ENCODE measurements around the gene OR5K4. TPM values are rescaled to one million over a fixed set of nuclear protein-coding genes. Genes with fewer than 3 reads are reported as not detected.
A peak's percentile ranks its signal among the peaks of the same experiment; 100 is the strongest.

Gene OR5K4
- total RNA-seq, 2 experiments from 2014 or later, result not detected

- H2AFZ ChIP-seq (ENCODE audit: low read length), result no peak overlapping the region
- H3K4me2 ChIP-seq (ENCODE audit: low read length), result no peak overlapping the region
- H3K4me3 ChIP-seq (ENCODE audit: low read depth, low read length, poor library complexity, severe bottlenecking), result no peak overlapping the region
- POLR2A ChIA-PET, result no interaction called here
- DNase-seq (ENCODE audit: low spot score), result no peak
- no peaks in the 10 kb centered on the region for H4K20me1 ChIP-seq (ENCODE audit: insufficient read depth, low read length)
- no peaks in the 10 kb centered on the region for H3K4me1 ChIP-seq (ENCODE audit: insufficient read depth, low read length, poor library complexity, severe bottlenecking)
- intact Hi-C loops (cut with micrococcal nuclease; ENCODE audit: unreplicated experiment), result no loop called here
- TF ChIP-seq EZH2phosphoT487 (IDR thresholded peaks at IDR 0.05; ENCODE audit: borderline replicate concordance, low read depth, low read length), result no peak
- BruUV-seq (replicated peaks), result no TSS peak
- no peaks in the 10 kb centered on the region for H3K9me3 ChIP-seq (ENCODE audit: low read length)
- H3K36me3 ChIP-seq (ENCODE audit: insufficient read depth, low read length), result no peaks in the 10 kb centered on the region
- H3K79me2 ChIP-seq (ENCODE audit: insufficient read depth, low read depth, low read length), result no peaks in the 10 kb centered on the region
- CTCF ChIA-PET (ENCODE audit: unreplicated experiment), result no interaction called here
- no peak overlapping the region for H3K27ac ChIP-seq (ENCODE audit: low read depth, low read length, poor library complexity, severe bottlenecking)
- H3K9me2 ChIP-seq (ENCODE audit: insufficient read depth, low read length), result 0 out of 2 replicates have a peak, but pooled peaks cover 3% of the 10 kb centered on the region
Measured at GRCh38 chr3:98359250-98359649, 5.6 kb downstream of the OR5K4 start.

GRCh38 chr3:98359993-98360675 is 6.5 kb downstream of the OR5K4 start:
- H3K4me2 ChIP-seq (ENCODE audit: low read length), result no peak overlapping the region
- ChIA-PET POLR2A (no interaction called here), CTCF (ENCODE audit: unreplicated experiment) (no interaction called here)
- no peak overlapping the region for H3K4me3 ChIP-seq (ENCODE audit: low read depth, low read length, poor library complexity, severe bottlenecking)
- DNase-seq (ENCODE audit: low spot score), result peak; percentile 23
- no peak overlapping the region for H3K27ac ChIP-seq (ENCODE audit: low read depth, low read length, poor library complexity, severe bottlenecking)
- H3K4me1 ChIP-seq (ENCODE audit: insufficient read depth, low read length, poor library complexity, severe bottlenecking), result no peaks in the 10 kb centered on the region
- no peak overlapping the region for H2AFZ ChIP-seq (ENCODE audit: low read length)
- H3K9me3 ChIP-seq (ENCODE audit: low read length), result no peaks in the 10 kb centered on the region
- H3K36me3 ChIP-seq (ENCODE audit: insufficient read depth, low read length), result no peaks in the 10 kb centered on the region
- no peaks in the 10 kb centered on the region for H4K20me1 ChIP-seq (ENCODE audit: insufficient read depth, low read length)
- no TSS peak for BruUV-seq (replicated peaks)
- TF ChIP-seq EZH2phosphoT487 (IDR thresholded peaks at IDR 0.05; ENCODE audit: borderline replicate concordance, low read depth, low read length) (no peak), CTCF (conservative IDR thresholded peaks at IDR 0.05; ENCODE audit: low read length) (peak; percentile 47)
- no peaks in the 10 kb centered on the region for H3K79me2 ChIP-seq (ENCODE audit: insufficient read depth, low read depth, low read length)
- H3K9me2 ChIP-seq (ENCODE audit: insufficient read depth, low read length), result no peaks in the 10 kb centered on the region
- intact Hi-C loops (cut with micrococcal nuclease; ENCODE audit: unreplicated experiment), result loop anchor here (1.0 kb wide), 1 partner anchor 213 kb away; no protein-coding TSS in a partner anchor

GRCh38 chr3:98360681-98361080 is 7.0 kb downstream of the OR5K4 start:
- no peaks in the 10 kb centered on the region for H3K79me2 ChIP-seq (ENCODE audit: insufficient read depth, low read depth, low read length)
- no peaks in the 10 kb centered on the region for H3K4me1 ChIP-seq (ENCODE audit: insufficient read depth, low read length, poor library complexity, severe bottlenecking)
- TF ChIP-seq EZH2phosphoT487 (IDR thresholded peaks at IDR 0.05; ENCODE audit: borderline replicate concordance, low read depth, low read length) (no peak), CTCF (conservative IDR thresholded peaks at IDR 0.05; ENCODE audit: low read length) (no peak)
- ChIA-PET CTCF (ENCODE audit: unreplicated experiment) (no interaction called here), POLR2A (no interaction called here)
- no peak overlapping the region for H3K4me3 ChIP-seq (ENCODE audit: low read depth, low read length, poor library complexity, severe bottlenecking)
- no peak overlapping the region for H3K27ac ChIP-seq (ENCODE audit: low read depth, low read length, poor library complexity, severe bottlenecking)
- H3K9me2 ChIP-seq (ENCODE audit: insufficient read depth, low read length), result no peaks in the 10 kb centered on the region
- no peaks in the 10 kb centered on the region for H4K20me1 ChIP-seq (ENCODE audit: insufficient read depth, low read length)
- no peak overlapping the region for H3K4me2 ChIP-seq (ENCODE audit: low read length)
- intact Hi-C loops (cut with micrococcal nuclease; ENCODE audit: unreplicated experiment), result loop anchor here (1.0 kb wide), 1 partner anchor 213 kb away; no protein-coding TSS in a partner anchor
- no TSS peak for BruUV-seq (replicated peaks)
- no peak overlapping the region for H2AFZ ChIP-seq (ENCODE audit: low read length)
- no peaks in the 10 kb centered on the region for H3K9me3 ChIP-seq (ENCODE audit: low read length)
- no peak for DNase-seq (ENCODE audit: low spot score)
- H3K36me3 ChIP-seq (ENCODE audit: insufficient read depth, low read length), result no peaks in the 10 kb centered on the region
